ENCODE measurements around the gene SND1.

DNA sequence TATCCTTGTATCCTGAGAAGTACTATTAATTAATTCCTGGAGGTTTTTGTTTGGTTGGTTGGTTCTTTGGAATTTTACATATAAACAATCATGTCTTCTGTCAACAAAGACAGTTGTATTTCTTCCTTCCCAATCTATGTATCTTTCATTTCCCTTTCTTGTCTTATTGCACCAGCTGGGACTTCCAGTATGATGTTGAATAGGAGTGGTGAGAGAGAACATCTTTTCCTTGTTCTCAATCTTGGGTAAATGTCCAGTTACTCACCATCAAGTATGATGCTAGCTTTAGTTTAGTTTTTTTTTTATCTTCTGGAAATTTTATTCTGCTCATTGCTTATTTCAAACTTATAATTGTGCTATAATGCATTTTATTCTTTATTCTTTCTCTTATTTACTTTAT lies 26.7 kb upstream of the SND1 start:
- TF ChIP-seq POLR2A (IDR thresholded peaks at IDR 0.05) = no peak
- TF ChIP-seq, protein P1, sequence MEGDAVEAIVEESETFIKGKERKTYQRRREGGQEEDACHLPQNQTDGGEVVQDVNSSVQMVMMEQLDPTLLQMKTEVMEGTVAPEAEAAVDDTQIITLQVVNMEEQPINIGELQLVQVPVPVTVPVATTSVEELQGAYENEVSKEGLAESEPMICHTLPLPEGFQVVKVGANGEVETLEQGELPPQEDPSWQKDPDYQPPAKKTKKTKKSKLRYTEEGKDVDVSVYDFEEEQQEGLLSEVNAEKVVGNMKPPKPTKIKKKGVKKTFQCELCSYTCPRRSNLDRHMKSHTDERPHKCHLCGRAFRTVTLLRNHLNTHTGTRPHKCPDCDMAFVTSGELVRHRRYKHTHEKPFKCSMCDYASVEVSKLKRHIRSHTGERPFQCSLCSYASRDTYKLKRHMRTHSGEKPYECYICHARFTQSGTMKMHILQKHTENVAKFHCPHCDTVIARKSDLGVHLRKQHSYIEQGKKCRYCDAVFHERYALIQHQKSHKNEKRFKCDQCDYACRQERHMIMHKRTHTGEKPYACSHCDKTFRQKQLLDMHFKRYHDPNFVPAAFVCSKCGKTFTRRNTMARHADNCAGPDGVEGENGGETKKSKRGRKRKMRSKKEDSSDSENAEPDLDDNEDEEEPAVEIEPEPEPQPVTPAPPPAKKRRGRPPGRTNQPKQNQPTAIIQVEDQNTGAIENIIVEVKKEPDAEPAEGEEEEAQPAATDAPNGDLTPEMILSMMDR (IDR thresholded peaks at IDR 0.05) = no peak
